Measurements from ENCODE around the gene HIPK1.
"Not testable (repeated sequence)": the region's sequence is repeated elsewhere in the genome, so short reads cannot be mapped to it uniquely, and the experiment has no call there.

Gene HIPK1

GRCh38 chr1:113982949-113983348 is 53.8 kb downstream of the HIPK1 start:
- no peak for DNase-seq (ENCODE audit: low spot score)

DNA sequence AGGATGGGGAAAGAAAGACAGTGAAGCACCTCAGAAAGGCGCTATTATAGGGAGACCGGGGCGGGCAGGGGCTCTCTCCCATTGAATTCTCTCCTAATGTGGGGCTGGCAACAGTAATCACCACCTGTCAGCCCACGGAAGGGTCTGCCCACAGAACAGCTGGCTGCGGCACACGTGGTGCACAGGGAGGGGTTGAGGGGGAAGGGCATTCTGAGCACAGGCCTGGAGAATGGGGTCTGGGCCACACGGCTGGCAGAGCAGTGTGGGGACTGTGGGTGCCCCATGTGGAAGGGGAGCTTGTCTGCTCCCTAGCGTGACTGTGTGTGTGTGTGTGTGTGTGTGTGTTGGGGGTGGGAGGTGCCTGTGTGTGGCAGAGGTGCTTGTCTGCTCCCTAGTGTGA is 54.3 kb downstream of the HIPK1 start:
- no peak for DNase-seq (ENCODE audit: low spot score)

- no peak for DNase-seq (ENCODE audit: low spot score)
These were observed 54.7 kb downstream of the HIPK1 start for GRCh38 chr1:113983826-113984225.

GRCh38 chr1:113984710-113985109 is 55.6 kb downstream of the HIPK1 start:
- no peak for DNase-seq (ENCODE audit: low spot score)

- DNase-seq (ENCODE audit: low spot score) = no peak
These were observed 57.7 kb downstream of the HIPK1 start for GRCh38 chr1:113986802-113987201.

DNA sequence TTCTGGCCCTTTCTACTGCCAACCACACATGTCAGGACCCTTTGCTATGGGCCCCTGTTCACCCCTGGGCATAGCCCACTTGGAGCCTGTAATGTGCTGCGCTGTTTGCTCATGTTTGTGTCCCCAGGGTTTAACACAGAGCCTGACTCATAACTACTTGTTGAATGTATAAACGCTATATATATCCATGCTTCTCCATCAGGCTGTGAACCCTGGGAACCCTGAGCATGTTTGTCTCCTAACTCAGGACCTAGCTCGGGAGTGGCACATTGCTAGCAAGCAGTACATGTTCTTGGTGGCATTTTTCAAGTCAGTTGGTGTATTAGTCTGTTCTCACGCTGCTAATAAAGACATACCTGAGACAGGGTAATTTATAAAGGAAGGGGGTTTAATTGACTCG is 58.1 kb downstream of the HIPK1 start:
- DNase-seq (ENCODE audit: low spot score) = no peak

GRCh38 chr1:113990530-113990929 is 61.4 kb downstream of the HIPK1 start:
- DNase-seq (ENCODE audit: low spot score) = no peak

GRCh38 chr1:113990961-113991360 is 61.8 kb downstream of the HIPK1 start:
- DNase-seq (ENCODE audit: low spot score) = no peak

DNA sequence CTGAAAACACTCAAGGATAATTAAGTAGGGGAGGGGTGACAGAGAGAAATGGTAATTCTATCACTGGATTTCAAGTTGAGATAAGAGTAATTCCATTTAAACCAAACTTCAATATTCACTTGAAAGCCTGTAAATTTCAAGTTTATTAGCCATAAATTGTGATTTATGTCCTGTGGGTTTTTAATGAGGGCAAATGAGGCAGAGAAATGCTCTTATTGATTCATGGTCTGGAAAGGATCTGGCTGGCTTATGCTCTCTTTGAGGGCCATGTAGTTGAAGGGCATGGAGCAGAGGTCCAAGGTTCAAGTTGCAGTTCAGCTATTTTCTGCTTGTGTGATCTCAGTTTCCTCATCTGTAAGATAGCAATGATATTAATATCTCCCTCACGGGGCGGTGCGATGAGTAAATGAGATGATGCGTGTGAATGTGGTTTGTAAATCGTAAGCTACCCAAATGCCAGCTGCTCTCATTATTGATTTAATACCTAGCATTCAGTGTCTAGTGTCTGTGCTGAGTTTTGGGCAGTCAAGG is 62.4 kb downstream of the HIPK1 start:
- no peak for DNase-seq (ENCODE audit: low spot score)

- DNase-seq (ENCODE audit: low spot score) = no peak
These were observed 63.9 kb downstream of the HIPK1 start for GRCh38 chr1:113993072-113993471.

DNA sequence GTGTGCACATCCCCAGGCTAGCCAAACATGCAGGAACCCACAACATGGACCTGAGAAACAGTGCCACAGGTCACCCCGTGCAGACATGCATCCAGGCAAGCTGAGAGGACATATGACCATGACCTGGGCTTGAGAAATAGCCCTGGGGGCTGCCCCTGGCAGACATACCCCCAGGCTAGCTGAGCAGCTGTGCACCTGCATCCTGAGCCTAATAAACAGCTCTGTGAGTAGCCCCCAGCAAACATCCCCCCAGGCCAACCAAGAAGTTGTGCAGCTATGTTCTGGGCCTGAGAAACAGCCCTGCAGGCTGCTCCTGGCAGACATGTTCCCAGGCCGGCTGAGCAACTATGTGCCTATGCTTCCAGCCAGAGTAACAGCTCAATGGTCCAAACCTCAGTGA is 64.6 kb downstream of the HIPK1 start:
- no peak for DNase-seq (ENCODE audit: low spot score)

- DNase-seq (ENCODE audit: low spot score) = no peak
These were observed 66.3 kb downstream of the HIPK1 start for GRCh38 chr1:113995382-113995781.

DNA sequence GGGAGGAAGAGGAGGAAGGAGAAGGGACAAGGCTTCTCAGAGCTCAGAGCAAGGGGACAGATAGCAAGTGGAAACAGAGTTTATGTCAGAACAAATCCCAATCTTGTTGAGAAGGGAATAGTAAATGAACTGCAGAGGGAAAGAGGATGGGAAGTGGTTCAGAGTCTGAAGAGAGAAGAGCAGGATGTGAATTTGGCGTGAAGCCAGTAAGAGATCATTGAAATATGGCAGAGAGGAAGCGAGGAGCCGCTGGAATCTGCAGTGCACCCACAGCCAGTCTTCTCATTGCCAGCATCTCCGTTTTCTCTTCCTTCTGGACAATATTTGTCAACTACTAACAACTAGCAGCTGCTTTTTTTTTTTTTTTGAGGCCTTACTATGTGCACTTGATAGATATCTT is 69.2 kb downstream of the HIPK1 start:
- DNase-seq (ENCODE audit: low spot score) = no peak

- DNase-seq (ENCODE audit: low spot score) = no peak
These were observed 70.1 kb downstream of the HIPK1 start for GRCh38 chr1:113999233-113999632.

- no peak for DNase-seq (ENCODE audit: low spot score)
These were observed 70.7 kb downstream of the HIPK1 start for GRCh38 chr1:113999799-114000198.

DNA sequence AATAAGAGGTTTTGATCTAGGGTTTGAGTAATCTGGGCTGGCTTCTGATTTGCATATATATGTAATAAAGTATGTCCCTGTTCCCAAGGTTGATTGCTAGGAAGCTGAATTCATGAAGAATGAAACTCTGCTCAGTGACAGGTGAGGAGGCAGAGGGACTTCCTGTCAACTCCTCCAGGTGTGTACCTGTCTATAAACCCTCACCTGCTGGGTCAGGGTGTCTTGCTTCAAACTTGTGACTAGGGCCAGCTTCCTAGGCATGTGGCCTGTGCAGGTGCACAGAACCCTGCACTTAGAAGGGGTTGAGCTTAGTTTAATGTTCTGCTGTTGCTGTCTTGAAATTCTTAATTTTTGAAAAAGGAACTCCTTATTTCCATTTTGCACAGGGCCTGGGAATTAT is 71.3 kb downstream of the HIPK1 start:
- DNase-seq (ENCODE audit: low spot score) = no peak

DNA sequence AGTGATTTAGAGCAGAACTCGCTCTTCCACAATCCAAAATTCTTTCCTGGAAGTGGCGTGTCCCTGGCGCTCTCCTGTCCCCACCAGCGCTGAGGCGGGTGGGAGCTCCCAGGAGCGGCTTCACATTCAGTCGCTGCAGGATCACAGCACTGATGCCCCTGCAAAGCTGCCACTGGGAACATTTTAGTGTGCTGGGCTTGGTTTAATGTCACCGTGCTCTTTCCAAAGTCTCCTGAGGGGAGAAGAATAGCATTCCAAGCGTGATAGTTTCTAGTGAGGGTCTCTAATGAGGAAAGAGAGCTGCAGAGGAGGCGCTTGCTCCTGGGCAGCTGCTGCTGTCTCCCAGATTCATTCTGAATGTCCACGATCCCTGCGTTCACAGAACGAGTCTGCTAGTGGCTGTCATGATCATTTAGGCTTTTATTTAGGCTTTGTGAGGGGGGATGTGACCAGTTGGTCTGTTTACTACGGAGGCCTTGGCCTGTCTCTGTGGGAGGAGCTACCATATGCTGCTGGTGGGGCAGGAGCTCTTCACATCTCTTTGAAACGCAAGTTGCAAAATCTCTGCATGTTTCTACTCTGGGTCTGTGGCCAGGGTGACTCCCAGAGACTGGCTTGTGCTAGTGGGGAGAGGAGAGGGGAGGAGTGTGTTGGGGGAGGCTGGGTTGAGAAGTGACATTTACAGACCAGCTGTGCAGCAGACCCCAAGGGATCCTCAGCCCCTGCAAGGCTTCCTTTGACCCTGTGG is 73.5 kb downstream of the HIPK1 start:
- no peak for DNase-seq (ENCODE audit: low spot score)

- no peak for DNase-seq (ENCODE audit: low spot score)
These were observed 74.3 kb downstream of the HIPK1 start for GRCh38 chr1:114003431-114003830.

DNA sequence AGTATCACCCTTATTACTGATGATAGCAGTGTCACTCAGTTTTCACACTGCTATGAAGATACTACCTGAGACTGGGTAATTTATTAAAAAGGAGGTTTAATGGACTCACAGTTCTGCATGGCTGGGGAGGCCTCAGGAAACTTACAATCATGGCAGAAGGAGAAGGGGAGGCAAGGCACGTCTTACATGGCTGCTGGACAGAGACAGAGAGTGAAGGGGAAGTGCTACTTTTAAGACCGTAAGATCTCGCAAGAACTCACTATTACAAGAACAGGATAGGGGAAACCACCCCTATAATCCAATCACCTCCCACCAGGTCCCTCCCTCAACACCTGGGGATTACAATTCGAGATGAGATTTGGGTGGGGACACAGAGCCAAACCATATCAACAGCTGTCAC is 77.7 kb downstream of the HIPK1 start:
- DNase-seq (ENCODE audit: low spot score) = not testable (repeated sequence)

DNA sequence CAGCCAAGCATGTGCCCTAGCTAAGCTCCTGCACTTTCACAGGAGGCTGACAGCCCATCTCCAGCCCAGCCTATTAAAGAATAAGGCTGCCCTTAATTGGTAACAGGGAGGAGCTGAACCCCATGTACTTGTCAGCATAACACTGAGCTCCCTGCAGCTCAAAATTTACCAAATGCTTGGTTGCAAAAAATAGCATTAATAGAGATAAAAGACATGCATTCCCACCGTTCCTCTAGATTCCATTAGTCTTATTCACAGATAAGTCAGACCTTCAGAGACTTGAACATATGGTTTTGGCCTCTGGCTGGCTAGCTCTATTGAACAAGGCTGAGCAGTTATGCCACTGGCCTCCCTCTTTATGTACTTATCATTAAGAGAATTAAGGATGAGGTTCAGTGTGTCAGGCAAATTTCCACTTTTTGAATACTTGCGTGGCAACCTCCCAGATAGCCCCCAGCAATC is 79.4 kb downstream of the HIPK1 start:
- DNase-seq (ENCODE audit: low spot score) = no peak

- no peak for DNase-seq (ENCODE audit: low spot score)
These were observed 79.9 kb downstream of the HIPK1 start for GRCh38 chr1:114008993-114009392.

- DNase-seq (ENCODE audit: low spot score) = no peak
These were observed 80.3 kb downstream of the HIPK1 start for GRCh38 chr1:114009393-114009792.

- DNase-seq (ENCODE audit: low spot score) = no peak
These were observed 81.5 kb downstream of the HIPK1 start for GRCh38 chr1:114010433-114011184.

Data from activated CD4-positive, alpha-beta T cell treated with anti-CD3 and anti-CD28 coated beads, Interleukin-2, Interleukin-4, amounts not matched to agents 100 ng/mL and 50 ng/mL, durations not matched to agents 16 hours and 8 hours (primary cell).